HepG2 (cell line): Measurements from ENCODE around the gene WNT4. TPM values are rescaled to one million over a fixed set of nuclear protein-coding genes. Genes with fewer than 3 reads are reported as not detected.

Experiments used
- ATAC-seq: fragments of 200-7000 bp; cut with Tn5 transposase; 3 replicates; pipeline ENCODE4 v1.9.1; 2020; ENCODE audit warnings: mild to moderate bottlenecking, moderate library complexity
- BruUV-seq: library from RNA; stranded (reverse); fragments of 400-500 nt; replicated peaks from 2 replicates; lab custom pipeline; 2021; lab: Mats Ljungman, UMichigan
- CTCF ChIA-PET: fragments of 300-600 bp; formaldehyde crosslinking; extraction: SDS; loops from one replicate; lab custom pipeline; 2021; ENCODE audit warnings: low total read pairs, inconsistent platforms, low intra/inter-chr PET ratio; lab: Yijun Ruan, JAX
- POLR2A ChIA-PET: fragments of 350-600 bp; sonication (Branson Sonifier 250); formaldehyde crosslinking; loops from one replicate; lab custom pipeline; 2020; ENCODE audit warnings: antibody characterized with exemption, inconsistent platforms; lab: Yijun Ruan, JAX
- DNase-seq: peaks from one replicate; pipeline ENCODE4 v3.0.0-alpha.2; 2015; ENCODE audit warnings: low spot score
- FAIRE-seq: peaks from 3 replicates; lab custom pipeline; 2011; peaks lifted over from hg19 to GRCh38; lab: Jason Lieb, UNC
- H2AFZ ChIP-seq: one replicate; pipeline ENCODE4 v1.6.1; 2011; ENCODE audit warnings: low read length, inconsistent platforms
- H3K27ac ChIP-seq: fragments of 300-600 bp; 3 replicates; pipeline ENCODE4 v1.8.0; 2011; ENCODE audit warnings: mixed run types, mild to moderate bottlenecking, mixed read lengths, low read length, inconsistent platforms; ENCODE audit not compliant: insufficient read depth; ENCODE audit errors: extremely low read length
- H3K27me3 ChIP-seq, 2 experiments: fragments of 200-600 bp in 1 of 2; 2 replicates in 1 of 2; 3 replicates in 1 of 2; pipeline versions ENCODE4 v1.6.0 to v1.8.0; 2011; ENCODE audit warnings: low read length in 2 of 2, mild to moderate bottlenecking in 2 of 2, moderate library complexity in 2 of 2, inconsistent platforms in 1 of 2; ENCODE audit not compliant: insufficient read depth in 2 of 2, control insufficient read depth in 1 of 2
- H3K36me3 ChIP-seq, 2 experiments: fragments of 200-600 bp in 1 of 2; replicated peaks in 1 of 2; 2 replicates in 1 of 2; 3 replicates in 1 of 2; pipeline versions ENCODE4 v1.5.1 to v1.8.0; 2011; ENCODE audit warnings: low read length in 2 of 2, inconsistent platforms in 1 of 2; ENCODE audit not compliant: insufficient read depth in 2 of 2, control insufficient read depth in 1 of 2
- H3K4me1 ChIP-seq: 2 replicates; pipeline ENCODE4 v1.5.1; 2012; ENCODE audit warnings: low read length, inconsistent platforms; ENCODE audit not compliant: insufficient read depth
- H3K4me2 ChIP-seq: 2 replicates; pipeline ENCODE4 v1.6.0; 2011; ENCODE audit warnings: low read depth, low read length, inconsistent platforms
- H3K4me3 ChIP-seq, 3 experiments: fragments of 200-600 bp in 1 of 3; sonication (generic), shearing (Covaris generic) in 1 of 3; replicated peaks in 1 of 3; 2 replicates each; pipeline ENCODE4 v1.5.1; 2011 to 2016; ENCODE audit warnings: low read length in 3 of 3, inconsistent platforms in 2 of 3, low read depth in 2 of 3, mild to moderate bottlenecking in 2 of 3, control low read depth in 1 of 3, mixed read lengths in 1 of 3; ENCODE audit not compliant: insufficient read depth in 1 of 3
- H3K79me2 ChIP-seq: one replicate; pipeline ENCODE4 v1.6.1; 2011; ENCODE audit warnings: low read length, inconsistent platforms; ENCODE audit not compliant: insufficient read depth
- H3K9ac ChIP-seq: 2 replicates; pipeline ENCODE4 v1.6.0; 2011; ENCODE audit warnings: mild to moderate bottlenecking, low read depth, low read length, inconsistent platforms; ENCODE audit not compliant: insufficient read depth
- H3K9me3 ChIP-seq: 2 replicates; pipeline ENCODE4 v1.5.1; 2012; ENCODE audit warnings: mild to moderate bottlenecking, low read length
- H4K20me1 ChIP-seq: 2 replicates; pipeline ENCODE4 v1.6.0; 2011; ENCODE audit warnings: inconsistent platforms, mild to moderate bottlenecking, low read length, moderate library complexity; ENCODE audit not compliant: insufficient read depth
- ARNTL ChIP-seq: sonication (generic); formaldehyde crosslinking; IDR thresholded peaks from 2 replicates; pipeline ENCODE4 v1.4.0; 2020; ENCODE audit warnings: mild to moderate bottlenecking, missing genetic modification reagents
- CREBL2 ChIP-seq: sonication (generic); formaldehyde crosslinking; IDR thresholded peaks from 2 replicates; pipeline ENCODE4 v1.8.1; 2023; ENCODE audit warnings: missing genetic modification reagents, mild to moderate bottlenecking, borderline replicate concordance
- IKZF1 ChIP-seq: fragments of 450-650 bp; IDR thresholded peaks from 2 replicates; pipeline ENCODE4 v1.7.1; 2016
- JDP2 ChIP-seq: sonication (generic); formaldehyde crosslinking; IDR thresholded peaks from 2 replicates; pipeline ENCODE4 v1.8.1; 2022; ENCODE audit warnings: missing genetic modification reagents, borderline replicate concordance
- PATZ1 ChIP-seq: sonication (generic); formaldehyde crosslinking; IDR thresholded peaks from 2 replicates; pipeline ENCODE4 v1.4.0; 2020; ENCODE audit warnings: missing genetic modification reagents
- PHB2 ChIP-seq: fragments of 450-650 bp; IDR thresholded peaks from 2 replicates; pipeline ENCODE4 v1.6.1; 2018; ENCODE audit not compliant: partially characterized antibody
- PTBP1 ChIP-seq: fragments of 200-400 bp; formaldehyde crosslinking; IDR thresholded peaks from 2 replicates; pipeline ENCODE4 v1.6.1; 2018; ENCODE audit warnings: low read length, low read depth; ENCODE audit not compliant: poor library complexity, severe bottlenecking
- RAD21 ChIP-seq: fragments of 450-650 bp; formaldehyde crosslinking; IDR thresholded peaks from 2 replicates; pipeline ENCODE4 v1.5.0; 2020; ENCODE audit warnings: mild to moderate bottlenecking
- ZBTB20 ChIP-seq: sonication (generic); formaldehyde crosslinking; IDR thresholded peaks from 2 replicates; pipeline ENCODE4 v1.8.1; 2023; ENCODE audit warnings: missing genetic modification reagents, low read depth, mild to moderate bottlenecking, borderline replicate concordance
- ZBTB49 ChIP-seq: sonication (generic); formaldehyde crosslinking; IDR thresholded peaks from 2 replicates; pipeline ENCODE4 v1.4.0; 2020; ENCODE audit warnings: missing genetic modification reagents, borderline replicate concordance
- ZNF512B ChIP-seq: sonication (generic); formaldehyde crosslinking; IDR thresholded peaks from 2 replicates; pipeline ENCODE4 v1.5.1; 2020; ENCODE audit warnings: missing genetic modification reagents, mild to moderate bottlenecking, borderline replicate concordance
- WGBS: methylation state at CpG from one replicate; pipeline ENCODE4 v1.1.6; 2017; ENCODE audit warnings: low lambda C conversion rate; 5-methylcytosine and 5-hydroxymethylcytosine counted together
- in situ Hi-C: cut with HindIII; loops from 2 replicates; pipeline ENCODE4 v1.10.0; 2017; ENCODE audit warnings: low pct_unique_long_range_greater_than_20kb; ENCODE audit not compliant: extremely low pct_ligation_motif_present
- intact Hi-C: fragments of 100-400 bp; cut with micrococcal nuclease; formaldehyde crosslinking; loops from one replicate; pipeline ENCODE4 v1.10.0; 2022; ENCODE audit not compliant: unreplicated experiment
- polyA plus RNA-seq, 8 experiments: library from polyadenylated mRNA; depleted of rRNA in 3 of 8; stranded (reverse) in 7 of 8; unstranded in 1 of 8; fragments of >200 nt; fragmentation: Illumina TruSeq in 4 of 8; extraction: Trizol in 4 of 8; gene quantifications; 2 replicates each; pipeline versions ENCODE4 v1.2.1 to v1.2.3, GENCODE V29; 2011 to 2016; ENCODE audit warnings: low read depth in 4 of 8, missing spikeins in 1 of 8, mixed read lengths in 1 of 8; ENCODE audit not compliant: insufficient read depth in 1 of 8
- total RNA-seq, 5 experiments: library from RNA; depleted of rRNA; stranded (reverse); fragments of >200 nt; fragmentation: Illumina TruSeq; extraction: Trizol; gene quantifications; 2 replicates each; pipeline ENCODE4 v1.2.3, GENCODE V29; 2016; ENCODE audit warnings: low read depth in 1 of 5

WNT4 gene
- total and polyA plus RNA-seq, 2 of the 13 experiments (the other 11 are each of a cell fraction or from before 2014, with no cell fraction given), result not detected

- H3K27ac ChIP-seq, result no peak overlapping the region
- CTCF ChIA-PET, result no interaction called here
- peaks cover 3 to 51% of the 10 kb centered on the region in 2 experiments; a peak in 4 of 5 replicates for H3K27me3 ChIP-seq
- intact Hi-C loops, result no loop called here
- FAIRE-seq (no peak), DNase-seq (no peak), ATAC-seq (no peak)
- H3K9ac ChIP-seq, result no peak overlapping the region
- no peaks in the 10 kb centered on the region for H3K36me3 ChIP-seq
- 7% methylated on average over 9 of the region's 9 CpGs for WGBS
- in situ Hi-C loops, result no loop called here
- H3K4me2 ChIP-seq, result no peak overlapping the region
- no peaks in the 10 kb centered on the region for H3K4me1 ChIP-seq
- H2AFZ ChIP-seq, result no peak overlapping the region
- TF ChIP-seq JDP2 (CRISPR knock-in tag), result no peak
- TF ChIP-seq PTBP1, result no peak
- no peak for TF ChIP-seq CREBL2
- no peak for TF ChIP-seq PATZ1 (CRISPR knock-in tag)
- no peak for TF ChIP-seq IKZF1
- TF ChIP-seq ZNF512B (CRISPR knock-in tag), result no peak
- TF ChIP-seq PHB2, result no peak
- no peak for TF ChIP-seq ZBTB49 (CRISPR knock-in tag)
- TF ChIP-seq ARNTL (CRISPR knock-in tag), result no peak
- no peak for TF ChIP-seq RAD21 (CRISPR knock-in tag)
- TF ChIP-seq ZBTB20, result no peak
- H3K79me2 ChIP-seq, result no peaks in the 10 kb centered on the region
- H3K9me3 ChIP-seq, result no peaks in the 10 kb centered on the region
- POLR2A ChIA-PET, result no interaction called here
- no peaks in the 10 kb centered on the region for H4K20me1 ChIP-seq
- H3K4me3 ChIP-seq, result no peak overlapping the region
- no TSS peak for BruUV-seq
These were observed 34.6 kb upstream of the WNT4 start for GRCh38 chr1:22177354-22178003.
